HUES6 (cell line): ENCODE measurements around the gene AMBRA1.

ENCODE experiments used
- H3K27ac ChIP-seq: 2 replicates; pipeline ENCODE4 v1.7.0; 2013; ENCODE audit warnings: low read depth, mild to moderate bottlenecking, low read length, inconsistent platforms
- H3K27me3 ChIP-seq: 2 replicates; pipeline ENCODE4 v1.6.1; 2013; ENCODE audit warnings: low read length; ENCODE audit not compliant: control insufficient read depth, insufficient read depth
- H3K36me3 ChIP-seq: 2 replicates; pipeline ENCODE4 v1.6.1; 2013; ENCODE audit warnings: low read length; ENCODE audit not compliant: control insufficient read depth, insufficient read depth
- H3K4me1 ChIP-seq: 2 replicates; pipeline ENCODE4 v1.6.1; 2013; ENCODE audit warnings: low read length; ENCODE audit not compliant: control insufficient read depth, insufficient read depth
- H3K4me3 ChIP-seq: 2 replicates; pipeline ENCODE4 v1.5.1; 2013; ENCODE audit warnings: low read depth, low read length
- H3K9ac ChIP-seq: one replicate; pipeline ENCODE4 v1.6.1; 2013; ENCODE audit warnings: mild to moderate bottlenecking, low read length
- H3K9me3 ChIP-seq: 2 replicates; pipeline ENCODE4 v1.6.1; 2013; ENCODE audit warnings: low read depth, low read length; ENCODE audit not compliant: control insufficient read depth, insufficient read depth

Gene AMBRA1

DNA sequence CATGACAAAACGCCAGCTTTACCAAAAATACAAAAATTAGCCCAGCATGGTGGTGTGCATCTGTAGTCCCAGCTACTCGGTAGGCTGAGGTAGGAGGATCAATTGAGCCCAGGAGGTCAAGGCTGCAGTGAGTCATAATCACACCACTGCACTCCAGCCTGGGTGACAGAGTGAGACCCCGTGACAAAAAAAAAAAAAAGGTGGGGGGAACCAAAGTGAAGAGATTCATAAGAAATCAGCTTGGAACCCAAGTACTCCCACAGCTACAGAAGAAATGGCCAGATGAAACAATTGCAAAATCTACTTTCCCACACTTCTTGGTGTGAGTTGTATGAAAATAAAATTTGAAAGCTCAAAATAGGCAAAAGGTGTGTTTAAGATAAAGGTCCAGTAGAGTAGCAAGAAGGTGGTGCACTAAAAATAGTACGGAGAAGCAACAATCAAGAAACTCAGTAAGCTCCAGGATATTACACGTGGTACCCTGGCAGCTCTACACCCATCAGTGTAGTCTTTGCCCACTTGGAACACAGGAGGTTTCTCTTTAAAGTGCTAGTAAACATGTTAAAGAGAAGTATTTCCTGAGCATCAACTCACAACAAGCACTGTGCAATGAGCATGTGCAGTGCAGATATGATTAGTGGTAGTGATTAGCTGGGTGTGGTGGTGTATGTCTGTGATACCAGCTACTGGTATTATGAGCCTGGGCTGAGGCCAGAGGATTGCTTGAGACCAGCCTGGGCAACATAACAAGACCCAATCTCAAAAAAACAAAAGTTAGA is 17.9 kb upstream of the AMBRA1 start:
- H3K9me3 ChIP-seq: no peaks in the 10 kb centered on the region
- H3K9ac ChIP-seq: no peak overlapping the region

DNA sequence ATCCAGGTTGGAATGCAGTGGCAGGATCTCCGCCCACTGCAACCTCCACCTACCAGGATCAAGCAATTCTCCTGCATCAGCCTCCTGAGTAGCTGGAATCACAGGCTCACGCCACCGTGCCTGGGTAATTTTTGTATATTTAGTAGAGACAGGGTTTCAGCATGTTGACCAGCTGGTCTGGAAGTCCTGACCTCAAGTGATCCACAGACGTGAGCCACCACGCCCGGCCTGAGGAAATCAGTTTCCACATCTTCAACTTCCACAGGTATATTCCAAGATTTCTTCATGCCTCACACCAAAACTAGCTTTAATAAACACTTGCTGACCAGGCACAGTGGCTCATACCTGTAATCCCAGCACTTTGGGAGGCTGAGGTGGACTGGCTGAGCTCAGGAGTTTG is 15.6 kb upstream of the AMBRA1 start:
- no peaks in the 10 kb centered on the region for H3K27me3 ChIP-seq
- H3K27ac ChIP-seq: no peak overlapping the region
- no peak overlapping the region for H3K4me3 ChIP-seq
- no peak overlapping the region for H3K9ac ChIP-seq
- no peaks in the 10 kb centered on the region for H3K4me1 ChIP-seq
- no peaks in the 10 kb centered on the region for H3K36me3 ChIP-seq
- no peaks in the 10 kb centered on the region for H3K9me3 ChIP-seq

More for the DNA sequence above, 17.9 kb upstream of the AMBRA1 start:
- H3K4me1 ChIP-seq: 0 out of 2 replicates have a peak, but pooled peaks cover 3% of the 10 kb centered on the region
- no peak overlapping the region for H3K27ac ChIP-seq
- no peaks in the 10 kb centered on the region for H3K36me3 ChIP-seq
- H3K27me3 ChIP-seq: no peaks in the 10 kb centered on the region
- H3K4me3 ChIP-seq: no peak overlapping the region

DNA sequence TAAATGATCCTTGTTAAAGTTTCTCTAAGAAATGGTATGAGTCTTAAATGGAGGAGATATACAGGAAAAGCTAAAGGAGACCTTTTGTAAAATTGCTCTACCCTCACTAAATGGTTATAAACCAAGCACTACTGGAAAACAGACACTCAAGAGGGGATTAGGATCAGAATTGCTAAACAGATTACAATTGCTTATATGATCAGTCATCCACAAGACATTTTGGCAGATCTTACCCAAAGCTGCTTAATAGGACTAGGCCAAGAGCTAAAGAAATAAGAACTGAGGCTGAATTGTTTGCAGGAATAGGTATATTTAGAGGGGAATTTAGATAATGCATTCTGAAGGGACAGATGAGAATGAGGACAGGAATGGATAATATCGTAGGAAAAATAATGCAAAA is 13.7 kb upstream of the AMBRA1 start:
- Histone ChIP-seq H3K27me3 (no peaks in the 10 kb centered on the region), H3K4me3 (no peak overlapping the region), H3K36me3 (no peaks in the 10 kb centered on the region), H3K4me1 (no peaks in the 10 kb centered on the region), H3K9me3 (no peaks in the 10 kb centered on the region), H3K27ac (no peak overlapping the region), H3K9ac (no peak overlapping the region)

DNA sequence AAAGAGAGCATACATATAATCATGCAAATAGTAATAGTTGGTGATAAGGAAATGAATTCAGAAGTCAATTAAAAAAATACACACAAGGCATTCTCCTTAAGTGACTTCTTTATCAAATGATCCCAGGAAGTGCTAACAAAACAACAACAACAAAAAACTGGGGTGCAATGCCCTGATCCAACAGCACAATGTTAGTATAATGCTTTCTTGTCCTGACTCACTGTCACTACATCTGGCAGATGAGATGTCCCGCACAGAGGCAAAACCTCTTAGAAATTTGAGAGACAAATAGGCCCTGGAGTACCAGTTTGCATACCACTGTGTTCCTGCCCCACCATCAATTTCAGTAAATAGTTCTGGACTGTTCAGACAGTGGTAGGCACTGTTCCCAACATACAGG is 11.0 kb upstream of the AMBRA1 start:
- no peaks in the 10 kb centered on the region for H3K4me1 ChIP-seq
- no peak overlapping the region for H3K27ac ChIP-seq
- H3K4me3 ChIP-seq: no peak overlapping the region
- H3K9ac ChIP-seq: no peak overlapping the region
- H3K27me3 ChIP-seq: no peaks in the 10 kb centered on the region
- H3K9me3 ChIP-seq: no peaks in the 10 kb centered on the region
- no peaks in the 10 kb centered on the region for H3K36me3 ChIP-seq

DNA sequence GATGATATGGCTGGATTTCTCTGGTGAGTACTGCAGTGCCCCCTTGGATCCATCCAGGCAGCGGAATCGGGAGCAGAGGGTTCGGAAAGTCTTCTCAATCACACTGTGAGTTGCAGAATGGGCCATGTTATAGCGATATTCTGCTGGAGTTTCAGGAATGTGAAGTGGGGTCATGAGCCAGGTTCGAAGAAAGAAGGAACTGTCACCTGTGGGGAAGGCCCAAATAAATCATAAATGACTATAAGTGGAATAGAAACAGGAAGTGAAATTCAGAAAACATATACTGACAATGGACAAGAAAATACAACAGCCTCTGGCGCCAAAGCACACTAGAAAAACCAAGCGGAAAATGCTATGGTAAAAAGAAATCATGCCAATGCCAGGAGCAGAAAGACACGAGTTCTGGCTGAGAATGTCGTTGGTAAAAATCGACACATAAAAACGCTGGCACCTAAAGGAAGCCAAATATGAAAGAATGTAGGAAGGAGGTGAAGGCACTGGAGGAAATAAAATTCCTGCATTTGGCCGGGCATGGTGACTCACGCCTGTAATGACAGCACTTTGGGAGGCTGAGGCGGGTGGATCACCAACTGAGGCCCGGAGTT is 10.0 kb upstream of the AMBRA1 start:
- no peak overlapping the region for H3K4me3 ChIP-seq

DNA sequence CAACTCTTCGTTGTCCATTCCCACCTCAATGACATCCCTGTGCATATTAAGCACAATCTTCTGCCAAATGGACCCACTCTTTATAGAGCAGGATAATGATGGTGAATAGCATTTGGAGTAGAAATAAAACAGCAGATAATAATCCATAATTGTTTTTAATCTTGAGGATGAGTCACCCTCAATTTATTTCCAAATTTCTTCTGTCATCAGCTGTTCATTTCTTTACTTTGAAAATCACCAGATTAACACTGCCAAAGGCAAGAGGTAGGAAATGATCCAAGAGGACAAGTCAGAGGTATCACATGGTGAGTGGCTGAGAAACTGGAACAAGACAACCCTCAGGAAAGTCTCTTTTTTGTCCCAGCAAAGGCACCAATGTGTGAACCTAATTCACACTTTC is 7.3 kb upstream of the AMBRA1 start:
- Histone ChIP-seq H3K9ac (no peak overlapping the region), H3K36me3 (no peaks in the 10 kb centered on the region), H3K9me3 (no peaks in the 10 kb centered on the region), H3K4me1 (no peaks in the 10 kb centered on the region), H3K27ac (no peak overlapping the region), H3K27me3 (no peaks in the 10 kb centered on the region), H3K4me3 (no peak overlapping the region)

More for the DNA sequence above, 10.0 kb upstream of the AMBRA1 start:
- Histone ChIP-seq H3K27me3 (no peaks in the 10 kb centered on the region), H3K9me3 (no peaks in the 10 kb centered on the region), H3K9ac (no peak overlapping the region), H3K36me3 (no peaks in the 10 kb centered on the region), H3K4me1 (no peaks in the 10 kb centered on the region), H3K27ac (no peak overlapping the region)

DNA sequence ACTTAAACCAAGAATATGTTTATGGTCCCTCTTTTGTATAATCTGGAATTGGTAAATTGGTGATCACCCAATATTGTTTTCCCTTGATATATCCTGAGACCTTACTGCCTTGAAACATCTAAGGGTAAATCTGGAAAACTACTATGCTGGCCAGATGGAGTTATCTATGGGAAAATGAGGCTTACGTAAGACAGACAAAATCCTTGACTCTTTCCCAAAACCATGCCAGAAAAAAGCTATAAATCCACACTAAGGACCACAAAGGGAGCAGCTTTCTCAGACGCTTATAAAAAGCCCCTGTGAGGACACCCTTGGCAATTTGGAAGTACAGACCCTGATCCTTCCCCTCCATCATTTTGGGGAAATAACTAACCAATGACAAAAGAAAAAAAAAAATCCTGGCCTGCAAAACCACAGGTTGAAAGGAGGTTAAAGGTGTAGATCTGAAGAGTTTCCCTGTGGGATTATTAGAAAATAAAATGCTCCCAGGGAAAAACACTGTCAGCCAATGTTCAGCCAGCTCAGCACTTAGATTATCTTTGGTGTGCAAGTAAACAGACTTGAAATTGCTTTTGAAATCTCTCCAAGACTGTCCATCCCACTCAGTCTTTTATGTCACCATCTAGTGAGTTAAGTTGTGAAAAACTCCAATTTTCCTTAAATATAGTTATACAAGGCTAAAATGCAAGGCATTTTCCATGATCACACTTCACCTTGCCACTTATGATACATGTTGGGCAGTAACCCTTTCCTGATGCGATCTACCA is 6.6 kb upstream of the AMBRA1 start:
- H3K4me1 ChIP-seq: no peaks in the 10 kb centered on the region
- H3K4me3 ChIP-seq: no peak overlapping the region
- H3K9me3 ChIP-seq: no peaks in the 10 kb centered on the region
- no peaks in the 10 kb centered on the region for H3K27me3 ChIP-seq
- no peak overlapping the region for H3K9ac ChIP-seq
- no peak overlapping the region for H3K27ac ChIP-seq
- H3K36me3 ChIP-seq: no peaks in the 10 kb centered on the region

DNA sequence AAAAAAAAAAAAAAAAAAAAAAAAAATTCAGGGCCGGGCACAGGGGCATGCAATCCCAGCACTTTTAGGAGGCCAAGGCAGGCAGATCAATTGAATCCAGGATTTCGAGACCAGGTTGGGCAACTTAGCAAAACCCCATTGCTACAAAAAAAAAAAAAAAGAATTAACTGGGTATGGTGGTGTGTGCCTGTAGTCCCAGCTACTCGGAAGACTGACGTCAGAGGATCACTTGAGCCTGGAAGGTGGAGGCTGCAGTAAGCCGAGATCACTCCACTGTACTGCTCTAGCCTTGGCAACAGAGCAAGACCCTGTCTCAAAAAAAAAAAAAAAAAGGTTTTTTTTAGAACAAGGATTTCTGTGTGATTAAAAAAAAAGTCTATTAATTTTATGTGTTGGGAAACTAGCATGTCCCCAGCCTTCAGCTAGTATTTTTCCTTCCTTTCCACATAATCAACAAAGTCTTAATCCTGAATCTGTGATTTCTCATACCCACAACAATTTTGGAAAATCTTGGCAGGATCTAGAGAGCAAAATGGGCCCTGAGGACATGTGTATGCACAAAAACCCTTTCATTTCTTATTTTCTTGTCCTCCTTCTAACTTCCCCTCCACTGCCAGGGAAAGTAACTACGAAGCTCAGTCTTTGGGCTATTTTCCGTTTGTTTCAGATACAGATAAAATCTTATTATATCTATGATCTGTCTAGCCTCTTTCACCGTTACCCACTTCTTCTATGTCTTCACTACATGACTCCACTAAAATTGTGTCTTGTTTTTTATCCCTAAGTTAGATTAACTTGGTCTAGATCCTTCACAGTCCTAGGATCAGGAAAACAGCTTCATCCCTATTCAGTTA is 5.7 kb upstream of the AMBRA1 start:
- H3K4me3 ChIP-seq: no peak overlapping the region

DNA sequence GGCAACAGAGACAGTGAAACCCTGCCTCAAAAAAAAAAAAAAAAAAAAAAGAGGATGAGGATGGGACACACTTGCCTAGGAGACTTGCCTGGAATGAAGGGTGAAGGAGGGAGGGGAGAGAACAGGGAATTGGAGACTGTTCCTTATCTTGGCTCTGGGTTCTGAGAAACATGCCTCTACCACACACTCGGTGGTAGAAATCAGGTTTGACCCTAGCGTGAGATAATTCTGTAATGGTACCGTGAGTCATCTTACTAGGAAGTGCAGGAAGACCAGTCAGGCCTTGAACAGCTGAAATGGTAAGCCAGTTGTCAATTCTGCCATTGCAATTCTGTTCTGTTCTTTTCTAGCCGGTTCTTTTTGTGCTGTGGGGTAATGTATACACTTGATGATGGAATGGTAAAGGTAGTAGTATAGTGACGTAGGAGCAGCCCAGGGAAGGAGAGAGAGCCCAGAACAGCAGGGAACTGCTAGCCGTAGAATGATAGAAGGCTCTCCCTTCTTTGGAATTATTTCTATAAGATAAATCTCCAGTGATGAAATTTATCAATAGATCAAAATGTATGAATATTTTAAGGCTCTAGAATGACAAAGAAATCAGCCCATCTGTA is 3.9 kb upstream of the AMBRA1 start:
- Histone ChIP-seq H3K9me3 (no peaks in the 10 kb centered on the region), H3K27ac (no peak overlapping the region), H3K9ac (no peak overlapping the region), H3K4me3 (no peak overlapping the region), H3K27me3 (no peaks in the 10 kb centered on the region), H3K36me3 (no peaks in the 10 kb centered on the region), H3K4me1 (peaks cover 11% of the 10 kb centered on the region)

More for the DNA sequence above, 5.7 kb upstream of the AMBRA1 start:
- no peak overlapping the region for H3K9ac ChIP-seq
- H3K9me3 ChIP-seq: no peaks in the 10 kb centered on the region
- H3K27ac ChIP-seq: no peak overlapping the region
- peaks cover 2% of the 10 kb centered on the region; the same call in 1 of the 2 replicates for H3K4me1 ChIP-seq
- H3K36me3 ChIP-seq: no peaks in the 10 kb centered on the region
- H3K27me3 ChIP-seq: no peaks in the 10 kb centered on the region

DNA sequence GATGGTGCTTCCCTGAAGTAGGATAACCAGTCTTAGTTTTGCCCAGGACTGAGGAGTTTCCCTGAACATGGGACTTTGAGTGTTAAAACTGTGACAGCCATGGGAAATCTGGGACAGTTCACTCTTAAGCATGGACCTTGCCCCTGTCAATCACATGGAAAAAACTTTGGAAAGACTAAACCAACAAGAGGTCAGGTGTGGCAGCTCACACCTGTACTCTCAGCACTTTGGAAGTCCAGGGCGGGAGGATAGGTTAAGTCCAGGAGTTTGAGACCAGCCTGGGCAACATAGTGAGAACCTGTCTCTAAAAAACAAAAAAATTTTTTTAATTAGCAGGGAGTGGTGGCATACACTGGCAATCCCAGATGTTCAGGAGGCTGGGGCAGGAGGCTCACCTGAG is 3.3 kb upstream of the AMBRA1 start:
- Histone ChIP-seq H3K9me3 (no peaks in the 10 kb centered on the region), H3K27ac (no peak overlapping the region), H3K4me1 (peaks cover 13% of the 10 kb centered on the region), H3K4me3 (no peak overlapping the region), H3K9ac (no peak overlapping the region), H3K27me3 (no peaks in the 10 kb centered on the region), H3K36me3 (no peaks in the 10 kb centered on the region)
